Coronary artery (tissue), 2 donors: ENCODE measurements around the gene HADHA.

Experiments
- DNase-seq: peaks from one replicate; pipeline ENCODE4 v3.0.0-alpha.2; 2017; ENCODE audit warnings: low spot score
- H3K27ac ChIP-seq, 2 donors: fragments of 200-600 bp; sonication (generic); one replicate each; pipeline ENCODE4 v1.5.1; 2016 to 2019
- H3K4me3 ChIP-seq: fragments of 200-600 bp; sonication (generic); 2 replicates; pipeline ENCODE4 v1.5.1; 2016; ENCODE audit warnings: mild to moderate bottlenecking, moderate library complexity
- CTCF ChIP-seq: fragments of 200-600 bp; sonication (generic); IDR thresholded peaks from one replicate; pipeline ENCODE4 v1.5.1; 2019; ENCODE audit warnings: antibody characterized with exemption

HADHA gene

GRCh38 chr2:26230806-26231205 is 13.6 kb downstream of the HADHA start:
- no peak for TF ChIP-seq CTCF
- Histone ChIP-seq H3K27ac (no peak overlapping the region), H3K4me3 (no peak overlapping the region)
- no peak for DNase-seq

- H3K4me3 ChIP-seq = no peak overlapping the region
- no peak for DNase-seq
- TF ChIP-seq CTCF = no peak
- no peak overlapping the region for H3K27ac ChIP-seq
Observed at GRCh38 chr2:26229595-26229994, 14.8 kb downstream of the HADHA start.

GRCh38 chr2:26224095-26224494 is 20.3 kb downstream of the HADHA start:
- no peak overlapping the region for H3K4me3 ChIP-seq
- no peak for TF ChIP-seq CTCF
- DNase-seq = no peak

GRCh38 chr2:26223018-26223417 is 21.4 kb downstream of the HADHA start:
- Histone ChIP-seq H3K4me3 (no peak overlapping the region), H3K27ac (no peak overlapping the region)
- no peak for TF ChIP-seq CTCF
- no peak for DNase-seq

More at GRCh38 chr2:26224095-26224494, 20.3 kb downstream of the HADHA start:
- H3K27ac ChIP-seq = no peak overlapping the region

GRCh38 chr2:26217720-26218119 is 26.7 kb downstream of the HADHA start:
- no peak for DNase-seq
- H3K4me3 ChIP-seq = no peak overlapping the region
- H3K27ac ChIP-seq = no peak overlapping the region
- no peak for TF ChIP-seq CTCF

GRCh38 chr2:26216587-26216986 is 27.8 kb downstream of the HADHA start:
- Histone ChIP-seq H3K4me3 (no peak overlapping the region), H3K27ac (no peak overlapping the region)
- TF ChIP-seq CTCF = no peak
- no peak for DNase-seq

GRCh38 chr2:26215833-26216232 is 28.6 kb downstream of the HADHA start:
- TF ChIP-seq CTCF = no peak
- Histone ChIP-seq H3K27ac (no peak overlapping the region), H3K4me3 (no peak overlapping the region)
- no peak for DNase-seq
